Measurements from ENCODE around the gene DRICH1.
"Not testable (repeated sequence)": the region's sequence is repeated elsewhere in the genome, so short reads cannot be mapped to it uniquely, and the experiment has no call there.

Gene DRICH1

DNA sequence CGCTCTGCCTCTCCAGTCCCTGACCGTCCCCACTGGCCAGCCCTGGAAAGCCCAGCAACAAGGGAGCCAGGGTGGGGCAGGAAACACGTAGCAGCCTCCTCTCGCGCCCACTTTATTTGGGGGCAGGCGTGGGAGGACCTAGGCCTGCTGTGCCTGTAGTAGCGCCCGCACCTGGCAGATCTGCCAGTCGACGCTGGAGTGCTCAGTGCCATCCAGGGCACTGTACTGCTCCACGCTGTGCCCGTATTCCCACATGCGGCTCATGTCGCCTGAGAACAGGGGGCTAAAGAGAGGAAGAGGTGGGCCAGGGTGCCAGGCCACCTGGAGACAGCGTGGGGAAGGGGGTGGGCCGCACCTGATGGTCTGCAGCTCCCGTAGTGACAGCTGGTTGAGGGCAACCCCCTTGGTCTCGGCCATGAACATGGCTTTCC, 17.0 kb upstream of the DRICH1 start:
- no peak for DNase-seq (ENCODE audit: low read depth, low spot score)

DNA sequence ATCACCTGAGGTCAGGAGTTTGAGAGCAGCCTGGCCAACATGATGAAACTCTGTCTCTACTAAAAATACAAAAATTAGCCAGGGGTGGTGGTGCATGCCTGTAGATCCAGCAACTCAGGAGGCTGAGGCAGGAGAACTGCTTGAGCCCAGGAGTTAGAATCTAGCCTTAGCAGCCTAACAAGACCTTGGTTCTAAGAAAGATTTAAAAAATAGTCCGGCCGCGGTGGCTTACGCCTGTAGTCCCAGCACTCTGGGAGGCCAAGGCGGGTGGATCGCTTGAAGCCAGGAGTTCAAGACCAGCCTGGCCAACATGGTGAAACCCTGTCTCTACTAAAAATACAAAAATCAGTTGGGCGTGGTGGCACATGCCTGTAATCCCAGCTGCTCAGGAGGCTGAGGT, 14.4 kb upstream of the DRICH1 start:
- not testable (repeated sequence) for DNase-seq (ENCODE audit: low read depth, low spot score)

DNA sequence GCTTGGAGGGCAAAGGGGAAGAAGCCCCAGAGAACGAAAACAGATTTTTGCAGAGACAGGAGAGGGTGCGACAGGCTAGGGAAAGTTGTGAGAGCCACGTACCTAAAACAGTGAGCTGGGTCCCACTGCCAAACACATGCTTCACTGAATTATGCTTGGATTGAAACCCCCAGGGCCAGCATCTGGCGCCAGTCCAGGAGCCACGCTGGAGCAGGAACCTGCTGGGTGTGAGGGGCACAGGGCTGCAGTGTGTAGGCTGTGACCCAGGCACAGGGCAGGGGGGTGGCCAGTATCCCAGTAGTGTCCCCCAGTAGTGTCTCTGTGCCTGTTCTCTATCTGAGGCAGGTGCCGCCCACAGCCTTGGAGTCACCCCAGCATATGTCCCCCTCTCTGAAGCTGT, 8.1 kb upstream of the DRICH1 start:
- not testable (repeated sequence) for DNase-seq (ENCODE audit: low read depth, low spot score)

DNA sequence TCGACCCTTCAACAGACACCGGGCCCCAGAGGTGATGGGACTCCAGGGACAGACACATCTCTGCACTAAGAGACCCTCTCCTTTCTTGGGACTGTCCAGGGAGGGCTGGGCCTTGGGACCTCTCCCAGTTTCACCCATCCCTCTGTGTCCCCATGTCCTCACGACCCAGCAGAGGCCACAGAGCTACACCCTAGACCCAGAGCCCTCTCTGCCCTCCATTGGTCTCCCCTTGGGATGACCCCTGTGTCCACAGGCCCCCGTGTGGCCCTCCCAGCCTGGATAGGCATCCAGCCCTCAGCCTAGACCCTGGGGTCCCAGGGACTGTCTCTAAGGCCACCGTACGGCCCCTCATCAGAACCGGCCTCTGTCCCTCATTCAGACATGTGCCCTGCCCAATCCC, 7.5 kb upstream of the DRICH1 start:
- no peak for DNase-seq (ENCODE audit: low read depth, low spot score)

DNA sequence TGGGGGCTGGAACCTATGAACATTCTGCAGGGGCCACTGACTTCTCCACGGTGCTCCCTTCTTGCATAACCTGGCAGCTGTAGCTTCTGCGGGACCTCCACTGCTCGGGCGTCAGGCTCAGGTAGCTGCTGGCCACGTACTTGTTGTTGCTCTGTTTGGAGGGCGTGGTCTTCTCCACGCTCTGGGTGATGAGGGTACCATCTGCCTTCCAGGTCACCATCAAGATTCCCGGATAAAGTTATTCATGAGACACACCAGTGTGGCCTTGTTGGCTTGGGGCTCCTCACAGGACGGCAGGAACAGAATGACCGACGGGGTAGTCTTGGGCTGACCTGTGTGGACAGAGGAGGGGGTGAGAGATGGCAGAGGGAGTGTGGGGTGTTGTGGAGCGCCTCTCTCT, 6.5 kb upstream of the DRICH1 start:
- no peak for DNase-seq (ENCODE audit: low read depth, low spot score)

DNA sequence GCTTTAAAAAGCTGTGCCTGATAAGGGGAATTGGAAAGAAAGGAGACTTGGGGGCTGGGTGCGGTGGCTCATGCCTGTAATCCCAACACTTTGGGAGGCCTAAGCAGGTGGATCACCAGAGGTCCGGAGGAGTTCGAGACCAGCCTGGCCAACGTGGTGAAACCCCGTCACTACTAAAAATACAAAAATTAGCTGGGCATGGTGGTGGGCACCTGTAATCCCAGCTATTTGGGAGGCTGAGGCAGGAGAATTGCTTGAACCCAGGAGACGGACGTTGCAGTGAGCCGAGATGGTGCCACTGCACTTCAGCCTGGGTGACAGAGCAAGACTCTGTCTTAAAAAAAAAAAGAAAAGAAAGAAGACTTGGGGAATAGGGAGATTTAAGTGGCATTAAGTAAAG, 3.2 kb upstream of the DRICH1 start:
- DNase-seq (ENCODE audit: low read depth, low spot score): not testable (repeated sequence)

DNA sequence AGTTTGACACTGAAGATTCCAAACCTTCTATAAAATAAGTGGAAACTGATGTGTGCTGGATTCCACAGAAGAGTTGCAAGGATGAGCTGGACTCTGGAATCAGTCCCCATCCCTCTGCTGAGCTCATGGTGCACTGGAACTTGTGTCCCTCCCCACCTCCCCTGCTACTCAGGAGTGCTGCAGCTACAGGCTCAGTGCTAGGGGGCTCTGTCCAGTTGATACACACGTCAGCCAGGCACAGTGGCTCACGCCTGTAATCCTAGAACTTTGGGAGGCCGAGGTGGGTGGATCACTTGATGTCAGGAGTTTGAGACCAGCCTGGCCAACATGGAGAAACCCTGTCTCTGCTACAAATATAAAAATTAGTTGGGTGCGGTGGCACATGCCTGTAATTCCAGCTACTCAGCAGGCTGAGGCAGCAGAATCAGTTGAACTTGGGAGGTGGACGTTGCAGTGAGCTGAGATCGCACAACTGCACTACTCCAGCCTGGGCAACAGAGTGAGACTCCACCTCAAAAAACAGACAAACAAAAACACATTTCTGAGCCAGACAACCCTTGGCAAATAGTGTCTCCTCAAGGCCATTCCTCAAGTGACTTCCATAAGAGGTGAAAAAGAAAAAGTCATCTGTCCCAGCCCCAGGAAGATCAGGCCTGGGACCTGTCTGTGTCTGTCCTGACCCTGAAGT, 3.9 kb downstream of the DRICH1 start:
- not testable (repeated sequence) for DNase-seq (ENCODE audit: low read depth, low spot score)

DNA sequence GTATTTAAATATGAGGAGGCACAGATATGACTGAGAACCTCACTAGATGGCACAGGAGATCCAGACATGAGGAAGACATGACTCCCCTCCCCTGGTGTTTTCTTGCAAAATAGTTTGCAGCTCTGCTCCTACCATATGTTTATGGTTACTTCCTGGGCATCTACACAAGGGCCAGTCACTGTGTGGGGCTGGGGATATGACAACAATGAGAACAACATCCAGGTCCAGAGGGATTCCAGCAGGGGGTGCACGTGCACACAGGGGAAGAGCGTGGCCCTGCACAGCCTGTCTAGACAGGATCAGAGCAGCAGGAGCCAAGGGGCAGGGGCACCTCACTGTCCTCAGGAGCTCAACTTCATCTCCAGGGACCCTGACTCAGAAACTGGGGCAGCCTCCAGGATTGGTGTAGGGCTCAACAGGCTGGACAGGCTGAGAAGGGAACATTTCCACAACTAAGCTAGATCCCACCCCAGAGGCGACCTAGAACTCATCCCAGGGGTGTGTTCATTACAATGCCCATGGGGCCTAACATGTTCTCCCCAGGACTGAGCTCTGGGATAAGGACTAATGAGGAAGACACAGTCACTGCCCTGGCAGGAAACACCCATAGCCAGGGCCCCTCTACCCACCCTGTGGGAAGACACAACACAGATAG, 4.6 kb downstream of the DRICH1 start:
- DNase-seq (ENCODE audit: low read depth, low spot score): peak; percentile 14

DNA sequence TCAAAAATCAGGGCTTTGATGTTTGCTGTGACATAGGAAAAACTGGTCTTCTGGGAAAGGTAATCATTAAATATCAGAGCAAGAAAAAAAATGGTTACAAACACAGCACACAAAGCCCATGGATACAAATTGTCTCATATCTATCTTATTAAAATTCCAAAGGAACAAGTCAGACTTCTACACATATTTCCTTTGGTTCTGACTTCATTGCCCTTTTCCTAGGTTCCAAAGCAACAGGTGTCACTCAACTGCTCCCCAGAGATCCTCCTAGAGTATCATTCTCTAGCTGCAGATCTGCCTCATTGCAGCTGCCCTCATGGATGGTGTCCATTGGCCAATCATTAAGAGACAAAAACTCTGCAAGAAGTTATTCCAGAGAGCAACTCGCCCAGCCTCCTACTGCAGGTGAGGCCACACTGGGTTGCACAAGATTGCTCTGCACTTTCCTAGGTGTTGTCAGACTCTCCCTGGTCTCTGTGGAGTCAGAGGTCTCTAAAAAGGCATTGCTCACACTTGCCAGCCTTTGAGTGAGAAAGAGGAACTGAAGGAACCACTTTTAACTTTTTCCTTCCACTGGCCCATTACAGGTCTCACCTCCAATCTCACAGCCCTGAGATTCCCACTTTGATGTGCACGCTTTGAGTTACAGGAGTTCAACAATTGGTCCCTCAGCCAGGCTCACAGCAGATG, 5.7 kb downstream of the DRICH1 start:
- DNase-seq (ENCODE audit: low read depth, low spot score): no peak

DNA sequence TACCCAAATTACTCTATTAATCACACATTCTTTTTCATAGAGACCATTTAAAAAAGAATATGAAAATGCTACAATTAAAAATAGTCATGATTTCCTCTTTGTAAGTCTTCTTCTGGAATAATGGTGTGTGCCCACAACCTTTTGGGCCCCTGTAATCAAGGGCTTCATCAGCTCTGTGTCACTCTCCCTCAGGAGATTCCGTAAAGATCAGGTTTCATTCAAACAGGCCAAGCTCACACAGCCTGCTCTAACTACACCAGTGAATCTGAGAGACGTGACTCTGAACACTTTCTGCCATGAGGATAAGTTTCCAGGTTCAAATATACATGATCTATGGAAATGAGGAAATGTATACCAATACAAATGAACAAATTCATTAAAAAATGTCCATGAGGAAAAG, 9.5 kb downstream of the DRICH1 start:
- DNase-seq (ENCODE audit: low read depth, low spot score): no peak

DNA sequence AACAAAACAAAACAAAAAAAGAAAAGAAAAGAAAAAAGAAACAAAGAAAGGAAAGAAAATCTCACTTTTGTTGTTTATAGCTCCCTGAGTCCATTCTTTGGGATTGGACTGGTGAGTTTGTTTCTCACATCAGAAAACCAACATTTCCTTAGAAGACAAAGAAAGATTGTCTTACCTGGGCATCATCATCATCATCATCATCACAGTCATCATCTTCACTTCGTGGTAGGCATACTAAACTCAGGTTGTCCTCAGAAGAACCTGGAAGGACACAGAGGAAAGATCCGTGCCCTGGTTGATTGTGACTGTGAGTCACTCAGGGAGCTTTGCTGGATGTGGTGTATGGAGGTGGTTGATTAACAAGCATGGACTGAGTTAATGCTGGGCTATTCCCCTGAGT, 10.2 kb downstream of the DRICH1 start:
- not testable (repeated sequence) for DNase-seq (ENCODE audit: low read depth, low spot score)

DNA sequence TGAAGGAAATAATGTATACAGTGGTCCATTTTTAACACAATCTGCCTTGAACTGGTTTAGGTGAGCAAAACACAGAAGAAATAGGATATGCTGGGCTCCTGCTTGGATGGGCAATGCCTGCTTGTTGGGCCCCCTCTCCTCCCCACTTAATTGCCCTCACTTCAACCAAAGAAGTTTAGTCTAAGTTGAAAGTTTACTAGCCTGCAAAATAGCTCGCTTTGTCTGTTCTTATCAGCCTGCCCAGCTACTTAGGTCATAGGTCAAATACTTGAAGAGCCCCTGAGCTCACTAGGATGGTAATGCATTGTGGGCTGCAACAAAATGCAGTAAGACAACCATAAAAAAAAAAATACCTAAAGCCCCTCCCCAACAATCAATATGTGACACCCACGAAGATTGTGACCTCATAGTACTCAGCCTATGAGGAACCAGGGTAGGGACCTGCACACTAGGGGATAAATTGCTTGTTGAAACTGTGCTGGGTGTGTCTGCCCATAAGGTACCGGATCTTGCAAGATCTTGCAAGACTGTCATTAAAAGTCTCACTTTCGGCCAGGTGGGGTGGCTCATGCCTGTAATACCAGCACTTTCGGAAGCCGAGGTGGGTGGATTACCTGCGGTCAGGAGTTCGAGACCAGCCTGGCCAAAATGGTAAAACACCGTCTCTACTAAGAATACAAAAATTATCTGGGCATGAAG, 10.9 kb downstream of the DRICH1 start:
- DNase-seq (ENCODE audit: low read depth, low spot score): no peak

DNA sequence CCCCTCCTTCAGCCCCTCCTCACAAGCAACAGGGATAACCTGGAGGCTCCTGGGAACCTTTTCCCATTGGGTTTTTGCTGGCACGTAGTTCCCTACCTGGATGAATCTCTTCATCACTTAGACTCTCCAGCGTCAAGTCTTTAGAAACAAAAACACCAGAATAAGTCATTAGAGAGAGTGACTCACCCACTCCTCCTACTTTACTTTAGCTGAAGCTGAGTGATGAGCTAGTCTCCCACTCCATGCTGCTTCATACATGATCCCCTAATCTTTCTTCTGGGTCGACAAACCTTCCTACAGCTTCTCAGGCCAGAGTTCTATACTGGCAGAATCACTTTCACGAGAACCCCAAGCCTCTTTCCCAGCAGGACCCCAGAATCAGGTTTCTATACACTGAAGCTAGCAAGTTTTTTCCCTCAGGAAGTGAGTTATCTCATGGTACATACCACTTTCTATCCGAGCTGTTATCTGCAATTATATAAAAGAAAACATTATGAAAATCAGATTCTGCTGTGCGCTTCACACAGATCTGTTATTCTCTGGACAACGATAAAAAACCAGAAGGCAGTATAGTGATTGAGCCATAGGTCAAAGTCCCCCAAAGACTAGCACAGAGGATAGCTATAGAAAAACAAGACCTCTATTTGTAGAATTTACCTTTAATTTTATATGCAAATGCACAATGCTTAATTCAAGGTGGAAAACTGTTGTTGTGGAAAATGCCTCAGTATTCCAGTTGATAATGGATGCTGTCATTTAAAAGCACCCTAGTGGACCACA, 18.7 kb downstream of the DRICH1 start:
- DNase-seq (ENCODE audit: low read depth, low spot score): no peak

DNA sequence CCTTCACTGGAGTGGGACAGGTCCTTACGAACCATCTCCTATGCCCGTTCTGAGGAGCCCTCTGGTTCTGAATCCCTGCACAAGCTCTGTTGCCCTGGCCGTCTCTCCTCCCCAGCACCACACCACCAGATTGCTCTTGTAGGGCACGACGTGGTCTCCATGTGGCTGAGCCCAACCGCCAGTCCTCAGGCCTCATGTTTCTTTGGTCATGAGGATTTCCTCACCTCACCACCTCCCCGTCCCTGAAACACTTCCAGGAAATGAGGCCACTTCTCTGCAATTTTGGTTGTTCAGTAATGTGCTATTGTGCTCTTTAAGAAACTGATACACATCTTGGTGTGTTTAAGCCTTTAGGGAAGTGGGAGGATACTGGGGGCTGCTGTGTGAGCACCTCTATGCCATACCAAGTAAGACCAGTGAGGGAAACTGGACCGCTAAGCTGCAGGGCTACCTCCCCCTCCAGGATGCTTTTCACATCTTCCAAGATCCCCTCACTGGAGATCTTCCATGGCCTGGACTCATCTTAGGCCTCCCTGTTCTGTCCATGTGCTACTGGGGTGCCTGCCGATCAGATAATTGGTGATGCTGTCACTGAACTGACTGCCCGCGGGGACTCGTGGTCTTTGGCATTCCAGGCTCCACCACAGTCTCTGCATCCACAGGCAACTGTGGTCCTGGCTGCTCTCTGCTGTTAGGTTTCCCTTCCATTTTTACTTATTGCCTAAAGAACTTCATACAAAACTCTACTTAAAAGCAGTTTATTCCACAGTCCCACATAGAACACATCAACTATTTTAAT, 21.9 kb downstream of the DRICH1 start:
- DNase-seq (ENCODE audit: low read depth, low spot score): no peak

DNA sequence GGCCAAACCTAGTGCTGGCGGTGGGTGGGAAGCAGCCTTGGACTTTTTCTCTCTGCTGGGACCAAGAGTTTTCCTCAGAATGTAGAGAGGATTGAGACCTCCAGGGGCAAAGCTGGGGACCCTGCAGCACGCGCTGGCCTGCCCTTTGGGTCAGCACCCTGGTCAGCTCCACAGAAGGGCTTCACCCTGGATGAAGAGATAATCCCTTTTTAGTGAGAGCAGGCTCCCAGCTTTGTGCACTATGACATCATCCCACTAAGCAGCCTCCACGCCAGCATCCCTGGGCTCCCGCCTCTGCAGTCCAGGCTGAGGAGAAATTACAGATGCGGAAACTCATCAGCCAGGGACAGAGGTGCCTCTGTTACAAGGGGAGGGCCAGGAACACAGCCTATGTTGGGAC, 23.5 kb downstream of the DRICH1 start:
- DNase-seq (ENCODE audit: low read depth, low spot score): no peak

DNA sequence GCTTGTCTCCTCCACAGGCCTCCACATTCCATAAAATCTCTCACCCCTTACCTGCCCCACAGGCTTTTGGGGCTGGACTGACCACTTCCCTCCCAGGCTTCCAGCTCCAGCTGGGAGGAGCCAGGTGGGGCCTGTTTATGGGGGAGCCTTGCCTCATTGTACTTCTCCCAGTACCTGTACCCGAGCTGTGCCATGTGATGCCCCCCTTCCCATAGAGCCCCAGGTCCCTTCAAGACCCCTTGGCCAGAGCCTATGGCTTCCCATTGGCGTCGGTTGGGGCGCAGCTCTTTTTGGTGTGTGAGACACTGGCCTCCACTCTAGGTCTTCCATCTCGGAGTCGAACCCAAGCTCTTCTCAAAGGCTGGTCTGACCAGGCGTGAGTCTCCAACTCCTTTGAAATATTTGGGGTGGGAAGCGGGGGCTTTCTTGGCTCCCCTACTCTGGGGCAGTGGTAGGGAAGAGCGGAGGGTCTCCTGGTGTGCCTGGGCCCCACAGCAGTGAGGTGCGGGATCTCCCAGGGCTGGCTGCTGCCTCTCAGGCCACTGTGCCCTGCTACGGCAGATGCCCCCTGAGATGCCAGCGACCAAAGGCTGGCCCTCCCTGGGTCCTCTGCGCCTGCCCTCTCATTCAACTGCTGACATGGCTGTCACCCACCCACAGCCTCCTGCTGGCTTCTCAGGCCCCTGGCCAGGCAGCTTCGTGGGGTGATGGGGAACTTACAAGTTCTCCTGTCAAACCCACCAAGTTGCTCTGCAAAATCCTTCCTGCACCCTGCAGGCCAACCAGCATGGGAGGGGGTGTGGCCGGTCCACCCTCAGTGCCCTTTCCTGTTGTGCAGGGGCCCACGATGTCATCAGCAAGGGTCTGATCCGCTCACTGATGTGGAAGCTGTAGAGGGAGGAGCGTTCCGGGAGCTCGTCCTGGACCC, 25.7 kb downstream of the DRICH1 start:
- DNase-seq (ENCODE audit: low read depth, low spot score): no peak

DNA sequence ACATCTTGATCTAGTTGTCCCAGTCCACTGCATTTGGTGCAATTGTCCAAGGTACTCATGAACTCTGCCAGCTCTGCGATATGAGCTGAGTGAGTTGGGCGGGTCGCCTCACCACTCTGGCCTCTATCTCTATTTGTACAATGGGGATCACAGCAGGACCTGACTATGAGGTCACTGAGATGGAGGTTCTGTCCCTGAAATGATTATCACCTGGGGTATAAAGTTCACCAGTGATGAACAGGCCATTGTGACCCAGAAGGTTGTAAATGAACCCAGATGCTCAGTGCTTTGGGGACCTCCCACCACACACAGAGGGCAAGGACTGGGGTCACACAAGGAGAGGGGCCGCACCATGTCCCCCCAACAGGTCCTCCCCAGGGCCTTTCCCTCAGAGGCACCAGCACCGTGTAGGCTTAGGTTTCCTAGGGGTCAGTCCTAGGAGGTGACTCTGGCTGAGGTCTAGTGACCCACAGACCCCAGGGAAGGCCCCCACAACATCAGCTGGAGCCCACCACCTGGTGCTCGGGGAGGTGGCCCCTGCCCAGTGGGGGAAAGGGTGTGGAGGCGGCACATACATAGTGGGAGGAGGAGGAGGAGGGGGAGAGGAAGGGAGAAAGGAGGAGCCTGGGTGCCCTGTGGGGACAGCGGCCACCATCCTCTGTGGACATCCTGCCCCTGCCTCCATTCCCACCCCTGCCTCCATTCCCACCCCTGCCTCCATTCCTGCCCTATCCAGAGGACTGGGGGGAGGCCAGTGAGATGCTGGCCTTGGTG, 27.0 kb downstream of the DRICH1 start:
- DNase-seq (ENCODE audit: low read depth, low spot score): no peak

DNA sequence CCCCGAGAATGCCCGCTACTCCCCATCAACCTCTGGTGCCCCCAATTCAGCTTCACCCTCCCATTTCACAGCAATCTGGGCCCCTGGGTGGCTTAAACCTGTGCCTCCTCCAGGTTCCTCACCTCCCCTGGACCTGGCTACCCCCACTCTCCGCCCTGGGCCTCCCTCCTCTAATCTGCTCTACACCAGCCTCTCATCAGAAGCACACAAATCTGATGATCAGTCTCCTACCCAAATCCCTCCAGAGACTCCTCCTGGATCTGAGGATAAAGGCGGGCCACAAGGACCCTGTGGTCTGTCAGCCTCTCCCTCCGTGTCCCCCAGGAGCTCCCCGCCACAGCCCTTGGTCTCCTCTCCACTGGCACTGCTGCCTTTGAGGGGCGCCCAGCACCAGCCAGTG, 28.9 kb downstream of the DRICH1 start:
- DNase-seq (ENCODE audit: low read depth, low spot score): no peak

All from activated naive CD8-positive, alpha-beta T cell treated with anti-CD3 and anti-CD28 coated beads, Interleukin-2, amount 50 U/mL, for 16 hours (primary cell).